Activated naive CD4-positive, alpha-beta T cell treated with anti-CD3 and anti-CD28 coated beads, Interleukin-2, amount 10 ng/mL, durations not matched to agents 7 days and 5 days (primary cell): ENCODE data around the gene ZNF688.
A peak's percentile ranks its signal among the peaks of the same experiment; 100 is the strongest.

ENCODE experiments used
- CTCF ChIA-PET: fragments of 350-600 bp; sonication (Branson Sonifier 250); formaldehyde crosslinking; loops from one replicate; lab custom pipeline; 2021; ENCODE audit warnings: antibody characterized with exemption; lab: Charles Lee
- DNase-seq: peaks from one replicate; pipeline ENCODE4 v3.0.0-alpha.2; 2020
- H3K27ac Mint-ChIP-seq: one replicate; pipeline ENCODE4 v1.8.0; 2021; ENCODE audit warnings: mild to moderate bottlenecking, moderate library complexity, mixed read lengths
- H3K27me3 Mint-ChIP-seq: one replicate; pipeline ENCODE4 v1.8.0; 2021; ENCODE audit warnings: mild to moderate bottlenecking, mixed read lengths
- H3K36me3 Mint-ChIP-seq: one replicate; pipeline ENCODE4 v1.8.0; 2021; ENCODE audit warnings: mixed read lengths
- H3K4me1 Mint-ChIP-seq: one replicate; pipeline ENCODE4 v1.8.0; 2021; ENCODE audit warnings: mixed read lengths
- H3K4me3 Mint-ChIP-seq: one replicate; pipeline ENCODE4 v1.8.0; 2021; ENCODE audit warnings: mild to moderate bottlenecking, moderate library complexity, mixed read lengths
- H3K9me3 Mint-ChIP-seq: one replicate; pipeline ENCODE4 v1.8.0; 2021; ENCODE audit warnings: mixed read lengths

The ZNF688 gene

GRCh38 chr16:30570636-30571444, 674 bp downstream of the ZNF688 start:
- Mint-ChIP-seq H3K27ac (peak overlapping the region; percentile 92), H3K27me3 (peaks cover 4% of the 10 kb centered on the region), H3K4me1 (peaks cover 62% of the 10 kb centered on the region), H3K9me3 (no peaks in the 10 kb centered on the region), H3K4me3 (peak overlapping the region; percentile 84), H3K36me3 (peaks cover 16% of the 10 kb centered on the region)
- DNase-seq: no peak
- CTCF ChIA-PET: interaction anchor here (0.7 to 2.9 kb wide), 5 partner anchors 12 to 45 kb away, joined by 3 to 20 read pairs (median 5); partner anchors contain the start of genes ZNF747 and ZNF764

- peaks cover 10% of the 10 kb centered on the region for H3K27me3 Mint-ChIP-seq
- H3K9me3 Mint-ChIP-seq: no peaks in the 10 kb centered on the region
- H3K4me3 Mint-ChIP-seq: peak overlapping the region; percentile 84
- H3K27ac Mint-ChIP-seq: peak overlapping the region; percentile 99
- peaks cover 16% of the 10 kb centered on the region for H3K36me3 Mint-ChIP-seq
- peaks cover 59% of the 10 kb centered on the region for H3K4me1 Mint-ChIP-seq
- no peak for DNase-seq
- CTCF ChIA-PET: interaction anchor here (0.7 to 2.9 kb wide), 5 partner anchors 11 to 46 kb away, joined by 3 to 20 read pairs (median 5); partner anchors contain the start of genes ZNF747 and ZNF764
These were observed 1.5 kb downstream of the ZNF688 start for GRCh38 chr16:30569746-30570635.

GRCh38 chr16:30569281-30569680, 2.2 kb downstream of the ZNF688 start:
- DNase-seq: no peak
- Mint-ChIP-seq H3K27me3 (peaks cover 10% of the 10 kb centered on the region), H3K4me3 (no peak overlapping the region), H3K27ac (peak overlapping the region; percentile 99), H3K9me3 (no peaks in the 10 kb centered on the region), H3K4me1 (peaks cover 54% of the 10 kb centered on the region), H3K36me3 (peaks cover 12% of the 10 kb centered on the region)
- CTCF ChIA-PET: interaction anchor here (1.5 kb wide), 1 partner anchor 34 kb away, joined by 5 read pairs; no protein-coding TSS in a partner anchor

GRCh38 chr16:30567991-30568638, 3.4 kb downstream of the ZNF688 start:
- H3K4me1 Mint-ChIP-seq: peaks cover 49% of the 10 kb centered on the region
- peak overlapping the region; percentile 99 for H3K27ac Mint-ChIP-seq
- DNase-seq: peak; percentile 72
- peaks cover 10% of the 10 kb centered on the region for H3K36me3 Mint-ChIP-seq
- H3K27me3 Mint-ChIP-seq: peaks cover 10% of the 10 kb centered on the region
- H3K4me3 Mint-ChIP-seq: peak overlapping the region; percentile 70
- H3K9me3 Mint-ChIP-seq: no peaks in the 10 kb centered on the region
- CTCF ChIA-PET: interaction anchor here (1.1 to 2.1 kb wide), 3 partner anchors 10 to 32 kb away, joined by 5 to 7 read pairs (median 6); partner anchors contain the start of gene ZNF764

GRCh38 chr16:30567160-30567990, 4.1 kb downstream of the ZNF688 start:
- H3K27me3 Mint-ChIP-seq: peaks cover 10% of the 10 kb centered on the region
- no peak overlapping the region for H3K4me3 Mint-ChIP-seq
- H3K36me3 Mint-ChIP-seq: peaks cover 9% of the 10 kb centered on the region
- H3K27ac Mint-ChIP-seq: peak overlapping the region; percentile 99
- peaks cover 51% of the 10 kb centered on the region for H3K4me1 Mint-ChIP-seq
- CTCF ChIA-PET: interaction anchor here (0.6 to 2.1 kb wide), 2 partner anchors 9 to 63 kb away, joined by 3 to 7 read pairs; partner anchors contain the start of gene ZNF764
- no peaks in the 10 kb centered on the region for H3K9me3 Mint-ChIP-seq
- peak; percentile 29 for DNase-seq

GRCh38 chr16:30566531-30566930, 5.0 kb downstream of the ZNF688 start:
- CTCF ChIA-PET: interaction anchor here (1.3 to 2.3 kb wide), 3 partner anchors 8 to 39 kb away, joined by 3 to 9 read pairs (median 7); partner anchors contain the start of genes ZNF747 and ZNF764
- no peak for DNase-seq
- H3K4me1 Mint-ChIP-seq: peaks cover 51% of the 10 kb centered on the region
- no peaks in the 10 kb centered on the region for H3K9me3 Mint-ChIP-seq
- peaks cover 5% of the 10 kb centered on the region for H3K36me3 Mint-ChIP-seq
- H3K4me3 Mint-ChIP-seq: no peak overlapping the region
- H3K27me3 Mint-ChIP-seq: peaks cover 11% of the 10 kb centered on the region
- peak overlapping the region; percentile 72 for H3K27ac Mint-ChIP-seq

GRCh38 chr16:30565984-30566383, 5.5 kb downstream of the ZNF688 start:
- Mint-ChIP-seq H3K9me3 (no peaks in the 10 kb centered on the region), H3K4me1 (peaks cover 53% of the 10 kb centered on the region), H3K36me3 (peaks cover 2% of the 10 kb centered on the region), H3K27me3 (peaks cover 17% of the 10 kb centered on the region), H3K27ac (peak overlapping the region; percentile 72), H3K4me3 (no peak overlapping the region)
- CTCF ChIA-PET: interaction anchor here (1.3 to 2.3 kb wide), 2 partner anchors 31 to 39 kb away, joined by 3 to 9 read pairs; partner anchors contain the start of gene ZNF747
- no peak for DNase-seq

- no peak overlapping the region for H3K27ac Mint-ChIP-seq
- CTCF ChIA-PET: interaction anchor here (0.8 to 2.3 kb wide), 3 partner anchors 11 to 38 kb away, joined by 3 to 9 read pairs (median 4); partner anchors contain the start of gene ZNF747
These were observed 6.0 kb downstream of the ZNF688 start for GRCh38 chr16:30565526-30565925.

GRCh38 chr16:30562021-30562420, 9.5 kb downstream of the ZNF688 start:
- DNase-seq: no peak
- peaks cover 3% of the 10 kb centered on the region for H3K36me3 Mint-ChIP-seq
- H3K27ac Mint-ChIP-seq: peak overlapping the region; percentile 80
- no peak overlapping the region for H3K4me3 Mint-ChIP-seq
- H3K9me3 Mint-ChIP-seq: no peaks in the 10 kb centered on the region
- peaks cover 18% of the 10 kb centered on the region for H3K27me3 Mint-ChIP-seq
- CTCF ChIA-PET: no interaction called here
- H3K4me1 Mint-ChIP-seq: peaks cover 41% of the 10 kb centered on the region

More at GRCh38 chr16:30565526-30565925, 6.0 kb downstream of the ZNF688 start:
- Mint-ChIP-seq H3K36me3 (no peaks in the 10 kb centered on the region), H3K4me1 (peaks cover 53% of the 10 kb centered on the region), H3K4me3 (no peak overlapping the region), H3K9me3 (no peaks in the 10 kb centered on the region), H3K27me3 (peaks cover 18% of the 10 kb centered on the region)
- no peak for DNase-seq

- peaks cover 39% of the 10 kb centered on the region for H3K4me1 Mint-ChIP-seq
- H3K36me3 Mint-ChIP-seq: peaks cover 5% of the 10 kb centered on the region
- peak overlapping the region; percentile 73 for H3K4me3 Mint-ChIP-seq
- CTCF ChIA-PET: no interaction called here
- H3K27me3 Mint-ChIP-seq: peaks cover 16% of the 10 kb centered on the region
- DNase-seq: peak; percentile 35
- peak overlapping the region; percentile 80 for H3K27ac Mint-ChIP-seq
- no peaks in the 10 kb centered on the region for H3K9me3 Mint-ChIP-seq
These were observed 10.3 kb downstream of the ZNF688 start for GRCh38 chr16:30561089-30561816.

GRCh38 chr16:30559690-30560089, 11.8 kb downstream of the ZNF688 start:
- DNase-seq: no peak
- Mint-ChIP-seq H3K9me3 (no peaks in the 10 kb centered on the region), H3K4me1 (peaks cover 46% of the 10 kb centered on the region), H3K27me3 (peaks cover 8% of the 10 kb centered on the region), H3K36me3 (peaks cover 14% of the 10 kb centered on the region), H3K4me3 (no peak overlapping the region), H3K27ac (peak overlapping the region; percentile 93)
- CTCF ChIA-PET: no interaction called here

GRCh38 chr16:30558789-30559377, 12.6 kb downstream of the ZNF688 start:
- H3K9me3 Mint-ChIP-seq: no peaks in the 10 kb centered on the region
- H3K4me1 Mint-ChIP-seq: peaks cover 53% of the 10 kb centered on the region
- DNase-seq: no peak
- CTCF ChIA-PET: interaction anchor here (0.9 to 3.7 kb wide), 4 partner anchors 9 to 42 kb away, joined by 3 to 42 read pairs (median 6); partner anchors contain the start of genes ZNF688 and ZNF747
- peaks cover 8% of the 10 kb centered on the region for H3K27me3 Mint-ChIP-seq
- peak overlapping the region; percentile 85 for H3K4me3 Mint-ChIP-seq
- peak overlapping the region; percentile 93 for H3K27ac Mint-ChIP-seq
- peaks cover 21% of the 10 kb centered on the region for H3K36me3 Mint-ChIP-seq
